Adrenal gland (tissue), 12 donors: ENCODE data around the gene MAGI2. TPM values are rescaled to one million over a fixed set of nuclear protein-coding genes. Genes with fewer than 3 reads are reported as not detected.

Experiments used
- DNase-seq, 7 donors: peaks; one replicate each; pipeline ENCODE4 v3.0.0-alpha.2; 2019 to 2020
- H3K27ac ChIP-seq, 5 donors: fragments of 200-600 bp; sonication (generic) in 4 of 5; 1 replicate in 3 of 5; 2 replicates in 2 of 5; pipeline versions ENCODE4 v1.5.1 to v1.8.0; 2016 to 2020; ENCODE audit warnings: mild to moderate bottlenecking in 1 of 5
- H3K27me3 ChIP-seq: fragments of 200-600 bp; 2 replicates; pipeline ENCODE4 v1.8.0; 2021
- H3K36me3 ChIP-seq, 2 donors: fragments of 200-600 bp; replicated peaks in 1 of 2; 1 replicate in 1 of 2; 2 replicates in 1 of 2; pipeline versions ENCODE4 v1.5.1 to v1.8.0; 2018 to 2022
- H3K4me1 ChIP-seq, 2 donors: fragments of 200-600 bp; replicated peaks in 1 of 2; 1 replicate in 1 of 2; 2 replicates in 1 of 2; pipeline versions ENCODE4 v1.5.1 to v1.8.0; 2018 to 2021
- H3K4me3 ChIP-seq, 4 donors: fragments of 200-600 bp; sonication (generic) in 3 of 4; one replicate each; pipeline ENCODE4 v1.5.1; 2016 to 2018
- H3K9me3 ChIP-seq, 3 donors: fragments of 200-600 bp; sonication (generic) in 1 of 3; replicated peaks in 1 of 3; 1 replicate in 2 of 3; 2 replicates in 1 of 3; pipeline versions ENCODE4 v1.5.1 to v1.8.0; 2016 to 2021
- CTCF ChIP-seq, 6 experiments: fragments of 450-650 bp in 4 of 6; fragments of 200-600 bp in 2 of 6; sonication (generic) in 1 of 6; IDR thresholded peaks; 1 replicate in 5 of 6; 2 replicates in 1 of 6; pipeline versions ENCODE4 v1.5.1 to v1.8.0; 2016 to 2021; ENCODE audit warnings: antibody characterized with exemption in 6 of 6, mild to moderate bottlenecking in 2 of 6, moderate library complexity in 1 of 6
- POLR2A ChIP-seq, 2 donors: fragments of 450-650 bp; IDR thresholded peaks; one replicate each; pipeline ENCODE4 v1.6.1; 2017; ENCODE audit warnings: antibody characterized with exemption in 2 of 2, mild to moderate bottlenecking in 2 of 2, moderate library complexity in 1 of 2
- WGBS, 4 donors: extraction: QIAGEN DNeasy Blood & Tissue Kit in 2 of 4; methylation state at CpG; one replicate each; pipeline versions ENCODE4 v1.1.5 to v1.1.7; 2013 to 2017; 5-methylcytosine and 5-hydroxymethylcytosine counted together
- intact Hi-C, 2 donors: fragments of 100-400 bp; cut with DNase I; formaldehyde crosslinking; loops; one replicate each; pipeline versions ENCODE4 v1.14.1 to v1.15.0; 2022 to 2023
- polyA plus RNA-seq, 3 donors: library from polyadenylated mRNA; stranded (reverse); fragments of 200-250 nt in 2 of 3; fragments of 350-450 nt in 1 of 3; fragmentation: Illumina TruSeq in 1 of 3; extraction: RNeasy Lipid Tissue Mini Kit (QIAGEN cat#74804) in 1 of 3; gene quantifications; one replicate each; pipeline ENCODE4 v1.2.3, GENCODE V29; 2013 to 2014
- total RNA-seq, 9 donors: library from RNA; depleted of rRNA in 4 of 9; stranded (reverse); fragments of >200 nt in 4 of 9; fragments of 120-200 nt in 1 of 9; fragmentation: NEBNext Ultra II Directional in 1 of 9; extraction: Animal tissue kit (Norgen Biotek cat#: 25700) in 1 of 9; gene quantifications; one replicate each; pipeline versions ENCODE4 v1.1.0 to v1.2.4, GENCODE V29; 2013 to 2023
- donor health status: healthy with polysubstance abuse.
- donor health status: Bipolar disorder and iron deficiency.
- donor health status: DM: yes; HTN: yes; CAD: no.
- donor health status: DM: no; HTN: no; CAD: no.
- donor health status: DM: no; HTN: no; CAD: no.
- donor health status: DM: yes; HTN: yes; CAD: no.

The MAGI2 gene
- total and polyA plus RNA-seq, 12 donors, result 3.2 to 37.1 (median 17.1) TPM

- H3K27ac ChIP-seq, result no peak overlapping the region
- 65 to 83% (median 76%) methylated on average over 2 of the region's 2 CpGs for WGBS, 4 donors
- H3K36me3 ChIP-seq, result no peaks in the 10 kb centered on the region
- no peaks in the 10 kb centered on the region for H3K4me1 ChIP-seq
- TF ChIP-seq POLR2A (IDR thresholded peaks at IDR 0.05) (no peak), CTCF (IDR thresholded peaks at IDR 0.05) (no peak)
- no peaks in the 10 kb centered on the region for H3K9me3 ChIP-seq
- no peak for DNase-seq
- intact Hi-C loops, result no loop called here
- no peaks in the 10 kb centered on the region for H3K27me3 ChIP-seq
- H3K4me3 ChIP-seq, result no peak overlapping the region
Measured at GRCh38 chr7:78357709-78358108, 1095.8 kb downstream of the MAGI2 start.

GRCh38 chr7:78355834-78356233 lies 1097.6 kb downstream of the MAGI2 start:
- Histone ChIP-seq H3K4me1 (no peaks in the 10 kb centered on the region), H3K4me3 (no peak overlapping the region), H3K9me3 (no peaks in the 10 kb centered on the region), H3K27ac (no peak overlapping the region), H3K27me3 (no peaks in the 10 kb centered on the region), H3K36me3 (no peaks in the 10 kb centered on the region)
- intact Hi-C loops, result no loop called here
- no peak for DNase-seq
- 82 to 88% (median 85%) methylated on average over 3 of the region's 3 CpGs for WGBS, 4 donors
- TF ChIP-seq CTCF (IDR thresholded peaks at IDR 0.05) (no peak), POLR2A (IDR thresholded peaks at IDR 0.05) (no peak)

- no peaks in the 10 kb centered on the region for H3K9me3 ChIP-seq
- TF ChIP-seq CTCF (IDR thresholded peaks at IDR 0.05) (no peak), POLR2A (IDR thresholded peaks at IDR 0.05) (no peak)
- DNase-seq, result no peak
- 72 to 87% (median 77%) methylated on average over 3 of the region's 3 CpGs for WGBS, 4 donors
- no peaks in the 10 kb centered on the region for H3K36me3 ChIP-seq
- intact Hi-C loops, result no loop called here
- no peaks in the 10 kb centered on the region for H3K4me1 ChIP-seq
- no peak overlapping the region for H3K27ac ChIP-seq
- H3K4me3 ChIP-seq, result no peak overlapping the region
- no peaks in the 10 kb centered on the region for H3K27me3 ChIP-seq
Measured at GRCh38 chr7:78350926-78351325, 1102.5 kb downstream of the MAGI2 start.

GRCh38 chr7:78350391-78350790 lies 1103.1 kb downstream of the MAGI2 start:
- TF ChIP-seq CTCF (IDR thresholded peaks at IDR 0.05) (no peak), POLR2A (IDR thresholded peaks at IDR 0.05) (no peak)
- Histone ChIP-seq H3K4me1 (no peaks in the 10 kb centered on the region), H3K27ac (no peak overlapping the region), H3K9me3 (no peaks in the 10 kb centered on the region), H3K4me3 (no peak overlapping the region), H3K36me3 (no peaks in the 10 kb centered on the region), H3K27me3 (no peaks in the 10 kb centered on the region)
- WGBS, 4 donors, result 77 to 85% (median 81%) methylated on average over 1 of the region's 1 CpG
- DNase-seq, result no peak
- intact Hi-C loops, result no loop called here
